ENCODE measurements around the gene FBXW8. TPM values are rescaled to one million over a fixed set of nuclear protein-coding genes. Genes with fewer than 3 reads are reported as not detected.

FBXW8 gene
- total RNA-seq, 2 experiments from 2014 or later, result 6.6 to 7.3 TPM

- Histone ChIP-seq H3K27me3 (ENCODE audit: control insufficient read depth in 1 of 2, insufficient read depth in 2 of 2, low read length in 2 of 2) (no peaks in the 10 kb centered on the region), H3K4me3 (ENCODE audit: low read length) (no peak overlapping the region), H3K27ac (ENCODE audit: low read depth in 1 of 2, low read length in 2 of 2) (no peak overlapping the region), H3K9me3 (ENCODE audit: control insufficient read depth in 1 of 2, insufficient read depth in 1 of 2, low read length in 2 of 2) (no peaks in the 10 kb centered on the region), H3K36me3 (ENCODE audit: insufficient read depth, low read length) (no peaks in the 10 kb centered on the region), H3K4me1 (ENCODE audit: insufficient read depth, low read length) (peaks cover 39% of the 10 kb centered on the region)
- Mint-ChIP-seq H3K27me3 (no peaks in the 10 kb centered on the region), H3K27ac (peak overlapping the region; percentile 83), H3K9me3 (no peaks in the 10 kb centered on the region), H3K36me3 (ENCODE audit: low read depth) (no peaks in the 10 kb centered on the region), H3K4me1 (ENCODE audit: low read depth) (peaks cover 41% of the 10 kb centered on the region), H3K4me3 (no peak overlapping the region)
- DNase-seq, result no peak
- TF ChIP-seq, protein P1, sequence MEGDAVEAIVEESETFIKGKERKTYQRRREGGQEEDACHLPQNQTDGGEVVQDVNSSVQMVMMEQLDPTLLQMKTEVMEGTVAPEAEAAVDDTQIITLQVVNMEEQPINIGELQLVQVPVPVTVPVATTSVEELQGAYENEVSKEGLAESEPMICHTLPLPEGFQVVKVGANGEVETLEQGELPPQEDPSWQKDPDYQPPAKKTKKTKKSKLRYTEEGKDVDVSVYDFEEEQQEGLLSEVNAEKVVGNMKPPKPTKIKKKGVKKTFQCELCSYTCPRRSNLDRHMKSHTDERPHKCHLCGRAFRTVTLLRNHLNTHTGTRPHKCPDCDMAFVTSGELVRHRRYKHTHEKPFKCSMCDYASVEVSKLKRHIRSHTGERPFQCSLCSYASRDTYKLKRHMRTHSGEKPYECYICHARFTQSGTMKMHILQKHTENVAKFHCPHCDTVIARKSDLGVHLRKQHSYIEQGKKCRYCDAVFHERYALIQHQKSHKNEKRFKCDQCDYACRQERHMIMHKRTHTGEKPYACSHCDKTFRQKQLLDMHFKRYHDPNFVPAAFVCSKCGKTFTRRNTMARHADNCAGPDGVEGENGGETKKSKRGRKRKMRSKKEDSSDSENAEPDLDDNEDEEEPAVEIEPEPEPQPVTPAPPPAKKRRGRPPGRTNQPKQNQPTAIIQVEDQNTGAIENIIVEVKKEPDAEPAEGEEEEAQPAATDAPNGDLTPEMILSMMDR (IDR thresholded peaks at IDR 0.05), result no peak
- CTCF ChIA-PET, result no interaction called here
- POLR2A ChIA-PET, result no interaction called here
- intact Hi-C loops (cut with DNase I, micrococcal nuclease), result no loop called here
- no peak for ATAC-seq (ENCODE audit: poor library complexity)
These were observed 153.8 kb downstream of the FBXW8 start for GRCh38 chr12:117064596-117064995.

GRCh38 chr12:117067016-117067415, 156.3 kb downstream of the FBXW8 start:
- TF ChIP-seq, protein P1 (IDR thresholded peaks at IDR 0.05), result no peak
- H3K4me1 Mint-ChIP-seq (ENCODE audit: low read depth), result peaks cover 35% of the 10 kb centered on the region
- H3K9me3 Mint-ChIP-seq, result no peaks in the 10 kb centered on the region
- Histone ChIP-seq H3K27ac (ENCODE audit: low read depth in 1 of 2, low read length in 2 of 2) (no peak overlapping the region), H3K4me1 (ENCODE audit: insufficient read depth, low read length) (peaks cover 34% of the 10 kb centered on the region), H3K9me3 (ENCODE audit: control insufficient read depth in 1 of 2, insufficient read depth in 1 of 2, low read length in 2 of 2) (no peaks in the 10 kb centered on the region), H3K4me3 (ENCODE audit: low read length) (no peak overlapping the region), H3K27me3 (ENCODE audit: control insufficient read depth in 1 of 2, insufficient read depth in 2 of 2, low read length in 2 of 2) (no peaks in the 10 kb centered on the region), H3K36me3 (ENCODE audit: insufficient read depth, low read length) (no peaks in the 10 kb centered on the region)
- ChIA-PET CTCF (no interaction called here), POLR2A (no interaction called here)
- ATAC-seq (ENCODE audit: poor library complexity) (no peak), DNase-seq (no peak)
- no peaks in the 10 kb centered on the region for H3K36me3 Mint-ChIP-seq (ENCODE audit: low read depth)
- H3K4me3 Mint-ChIP-seq, result no peak overlapping the region
- no peaks in the 10 kb centered on the region for H3K27me3 Mint-ChIP-seq
- intact Hi-C loops (cut with DNase I, micrococcal nuclease), result no loop called here
- peak overlapping the region; percentile 53 for H3K27ac Mint-ChIP-seq

DNA sequence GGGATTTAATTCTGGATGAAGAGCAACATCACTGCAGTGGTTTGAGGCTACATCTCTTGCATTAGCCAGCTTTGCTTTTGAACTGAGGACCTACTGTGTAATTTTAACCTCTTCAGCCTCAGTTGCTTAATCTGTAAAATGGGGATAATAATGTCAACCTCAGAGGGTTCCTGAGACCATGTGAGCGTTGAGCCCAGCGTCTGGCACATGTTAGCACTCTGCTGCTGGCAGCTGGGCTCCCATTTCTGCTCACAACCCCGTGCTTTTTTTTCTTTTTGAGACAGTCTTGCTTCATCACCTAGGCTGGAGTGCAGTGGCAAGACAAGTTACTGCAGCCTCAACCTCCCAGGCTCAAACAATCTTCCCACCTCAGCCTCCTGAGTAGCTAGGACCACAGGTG, 156.9 kb downstream of the FBXW8 start:
- CTCF ChIA-PET, result no interaction called here

More for the DNA sequence above, 156.9 kb downstream of the FBXW8 start:
- no peak overlapping the region for H3K4me3 Mint-ChIP-seq
- no peaks in the 10 kb centered on the region for H3K36me3 Mint-ChIP-seq (ENCODE audit: low read depth)
- no peak overlapping the region for H3K4me3 ChIP-seq (ENCODE audit: low read length)
- H3K27me3 Mint-ChIP-seq, result no peaks in the 10 kb centered on the region
- ATAC-seq (ENCODE audit: poor library complexity), result no peak
- H3K36me3 ChIP-seq (ENCODE audit: insufficient read depth, low read length), result no peaks in the 10 kb centered on the region
- no peaks in the 10 kb centered on the region for H3K9me3 ChIP-seq (ENCODE audit: control insufficient read depth in 1 of 2, insufficient read depth in 1 of 2, low read length in 2 of 2)
- TF ChIP-seq, protein P1 (IDR thresholded peaks at IDR 0.05), result no peak
- H3K4me1 Mint-ChIP-seq (ENCODE audit: low read depth), result peaks cover 32% of the 10 kb centered on the region
- H3K27ac Mint-ChIP-seq, result no peak overlapping the region
- intact Hi-C loops (cut with DNase I, micrococcal nuclease), result no loop called here
- H3K27ac ChIP-seq (ENCODE audit: low read depth in 1 of 2, low read length in 2 of 2), result no peak overlapping the region
- POLR2A ChIA-PET, result no interaction called here
- H3K4me1 ChIP-seq (ENCODE audit: insufficient read depth, low read length), result peaks cover 28% of the 10 kb centered on the region
- DNase-seq, result no peak
- H3K9me3 Mint-ChIP-seq, result no peaks in the 10 kb centered on the region
- no peaks in the 10 kb centered on the region for H3K27me3 ChIP-seq (ENCODE audit: control insufficient read depth in 1 of 2, insufficient read depth in 2 of 2, low read length in 2 of 2)

Data from CD4-positive, alpha-beta T cell (primary cell).